Neural cell (in vitro differentiated cells): ENCODE results near the gene KCNQ5. TPM values are rescaled to one million over a fixed set of nuclear protein-coding genes. Genes with fewer than 3 reads are reported as not detected.

Source experiments
- H2AFZ ChIP-seq: fragments of 200-600, 300-800 bp; sonication (generic), shearing (Covaris generic); 2 replicates; pipeline ENCODE4 v1.6.0; 2014; ENCODE audit warnings: low read depth, mild to moderate bottlenecking, antibody characterized with exemption, low read length, moderate library complexity
- H3F3A ChIP-seq: fragments of 200-600 bp; shearing (Covaris generic); 2 replicates; pipeline ENCODE4 v1.6.1; 2016; ENCODE audit warnings: mild to moderate bottlenecking, moderate library complexity, mixed read lengths, antibody characterized with exemption, low read length; ENCODE audit not compliant: insufficient read depth, poor library complexity, severe bottlenecking
- H3K27ac ChIP-seq: fragments of 200-600, 300-800 bp; sonication (generic), shearing (Covaris generic); 2 replicates; pipeline ENCODE4 v1.5.1; 2014; ENCODE audit warnings: mild to moderate bottlenecking, low read length, moderate library complexity
- H3K27me3 ChIP-seq: fragments of 300-800, 200-600 bp; sonication (generic), shearing (Covaris generic); 2 replicates; pipeline ENCODE4 v1.6.0; 2014; ENCODE audit warnings: mild to moderate bottlenecking, low read depth, low read length, moderate library complexity; ENCODE audit not compliant: insufficient read depth
- H3K36me3 ChIP-seq: fragments of 300-800, 200-600 bp; sonication (generic), shearing (Covaris generic); 2 replicates; pipeline ENCODE4 v1.5.1; 2014; ENCODE audit warnings: mild to moderate bottlenecking, antibody characterized with exemption, low read length, moderate library complexity; ENCODE audit not compliant: insufficient read depth
- H3K4me2 ChIP-seq: fragments of 300-800, 200-600 bp; sonication (generic), shearing (Covaris generic); 2 replicates; pipeline ENCODE4 v1.6.0; 2014; ENCODE audit warnings: mild to moderate bottlenecking, low read length
- H3K4me3 ChIP-seq: fragments of 300-800, 200-600 bp; sonication (generic), shearing (Covaris generic); 2 replicates; pipeline ENCODE4 v1.5.1; 2014; ENCODE audit warnings: mild to moderate bottlenecking, low read length, moderate library complexity
- H3K79me2 ChIP-seq: fragments of 200-600 bp; shearing (Covaris generic); replicated peaks from 2 replicates; pipeline ENCODE4 v1.6.0; 2014; ENCODE audit warnings: mild to moderate bottlenecking, low read length, moderate library complexity; ENCODE audit not compliant: insufficient read depth
- H3K9ac ChIP-seq: fragments of 300-800, 200-600 bp; sonication (generic), shearing (Covaris generic); 2 replicates; pipeline ENCODE4 v1.6.1; 2016; ENCODE audit warnings: mild to moderate bottlenecking, low read length, mixed read lengths
- H3K9me2 ChIP-seq: fragments of 200-600 bp; shearing (Covaris generic); 2 replicates; pipeline ENCODE4 v1.6.1; 2016; ENCODE audit warnings: mild to moderate bottlenecking, low read length, mixed read lengths; ENCODE audit not compliant: insufficient read depth
- H3K9me3 ChIP-seq: fragments of 200-600, 300-800 bp; sonication (generic), shearing (Covaris generic); 2 replicates; pipeline ENCODE4 v1.6.1; 2016; ENCODE audit warnings: mild to moderate bottlenecking, mixed run types, low read length, moderate library complexity, mixed read lengths
- H4K20me1 ChIP-seq: fragments of 200-600 bp; shearing (Covaris generic); 2 replicates; pipeline ENCODE4 v1.6.1; 2016; ENCODE audit warnings: mild to moderate bottlenecking, mixed run types; ENCODE audit not compliant: insufficient read depth
- CTCF ChIP-seq: fragments of 450-650 bp; IDR thresholded peaks from 2 replicates; pipeline ENCODE4 v1.5.1; 2014; ENCODE audit warnings: antibody characterized with exemption, mild to moderate bottlenecking, moderate library complexity; ENCODE audit not compliant: poor library complexity, severe bottlenecking
- EP300 ChIP-seq: fragments of 450-650 bp; conservative IDR thresholded peaks from 2 replicates; pipeline ENCODE4 v1.6.1; 2014; ENCODE audit warnings: antibody characterized with exemption, mild to moderate bottlenecking, moderate library complexity; ENCODE audit not compliant: poor library complexity, severe bottlenecking
- MXI1 ChIP-seq: fragments of 450-650 bp; conservative IDR thresholded peaks from 2 replicates; pipeline ENCODE4 v1.6.1; 2014; ENCODE audit warnings: antibody characterized with exemption, mild to moderate bottlenecking; ENCODE audit not compliant: poor library complexity, severe bottlenecking
- POLR2AphosphoS5 ChIP-seq: IDR thresholded peaks from 2 replicates; pipeline ENCODE4 v1.6.1; 2012
- RAD21 ChIP-seq: fragments of 450-650 bp; conservative IDR thresholded peaks from 2 replicates; pipeline ENCODE4 v1.6.1; 2014; ENCODE audit warnings: antibody characterized with exemption, mild to moderate bottlenecking, moderate library complexity
- REST ChIP-seq: IDR thresholded peaks from 2 replicates; pipeline ENCODE4 v1.6.1; 2012; ENCODE audit warnings: borderline replicate concordance
- SMC3 ChIP-seq: fragments of 450-650 bp; conservative IDR thresholded peaks from 2 replicates; pipeline ENCODE4 v1.6.1; 2014; ENCODE audit warnings: antibody characterized with exemption, mild to moderate bottlenecking, moderate library complexity; ENCODE audit not compliant: poor library complexity
- TAF1 ChIP-seq: IDR thresholded peaks from 2 replicates; pipeline ENCODE4 v1.6.1; 2012; ENCODE audit warnings: low read depth
- polyA plus RNA-seq: library from polyadenylated mRNA; depleted of rRNA; stranded (reverse); fragments of >200 nt; gene quantifications from 2 replicates; pipeline ENCODE4 v1.2.3, GENCODE V29; 2014

The KCNQ5 gene
- polyA plus RNA-seq, 1 donor from 2014 or later = 0.30 TPM

- Histone ChIP-seq H3K4me3 (no peak overlapping the region), H3K9ac (no peak overlapping the region), H3K9me2 (no peaks in the 10 kb centered on the region), H3K27me3 (no peaks in the 10 kb centered on the region), H3K9me3 (no peaks in the 10 kb centered on the region), H4K20me1 (no peaks in the 10 kb centered on the region), H3K4me2 (no peak overlapping the region), H3K27ac (no peak overlapping the region), H2AFZ (no peak overlapping the region), H3K36me3 (no peaks in the 10 kb centered on the region), H3K79me2 (no peaks in the 10 kb centered on the region), H3F3A (no peaks in the 10 kb centered on the region)
- no peak for TF ChIP-seq MXI1
- no peak for TF ChIP-seq EP300
- TF ChIP-seq CTCF = no peak
- TF ChIP-seq POLR2AphosphoS5 = no peak
- TF ChIP-seq SMC3 = no peak
- TF ChIP-seq TAF1 = no peak
- TF ChIP-seq RAD21 = no peak
- TF ChIP-seq REST = no peak
Observed at GRCh38 chr6:73049971-73050594, 428.2 kb downstream of the KCNQ5 start.

- no peaks in the 10 kb centered on the region for H3K36me3 ChIP-seq
- H3K27ac ChIP-seq = no peak overlapping the region
- H3K4me2 ChIP-seq = no peak overlapping the region
- no peaks in the 10 kb centered on the region for H3K9me3 ChIP-seq
- no peaks in the 10 kb centered on the region for H3K79me2 ChIP-seq
- TF ChIP-seq REST (no peak), SMC3 (no peak), RAD21 (no peak), CTCF (no peak), MXI1 (no peak), TAF1 (no peak), EP300 (no peak)
- no peaks in the 10 kb centered on the region for H3F3A ChIP-seq
- H4K20me1 ChIP-seq = no peaks in the 10 kb centered on the region
- no peaks in the 10 kb centered on the region for H3K9me2 ChIP-seq
- no peaks in the 10 kb centered on the region for H3K27me3 ChIP-seq
- H3K4me3 ChIP-seq = no peak overlapping the region
- no peak overlapping the region for H3K9ac ChIP-seq
- no peak overlapping the region for H2AFZ ChIP-seq
Observed at GRCh38 chr6:73050706-73051105, 428.8 kb downstream of the KCNQ5 start.
